ENCODE measurements around the gene CNTNAP5.

CNTNAP5 gene

GRCh38 chr2:124213977-124214587, 189.0 kb downstream of the CNTNAP5 start:
- Mint-ChIP-seq H3K36me3 (no peaks in the 10 kb centered on the region), H3K4me3 (no peak overlapping the region), H3K9me3 (peaks cover 4% of the 10 kb centered on the region), H3K27ac (no peak overlapping the region), H3K4me1 (no peaks in the 10 kb centered on the region), H3K27me3 (no peaks in the 10 kb centered on the region)
- no peak for DNase-seq
- CTCF ChIA-PET = no interaction called here

- Mint-ChIP-seq H3K27me3 (no peaks in the 10 kb centered on the region), H3K36me3 (no peaks in the 10 kb centered on the region), H3K9me3 (no peaks in the 10 kb centered on the region), H3K4me1 (no peaks in the 10 kb centered on the region), H3K4me3 (no peak overlapping the region), H3K27ac (no peak overlapping the region)
- CTCF ChIA-PET = no interaction called here
- DNase-seq = no peak
Observed at GRCh38 chr2:124246170-124246569, 221.1 kb downstream of the CNTNAP5 start.

GRCh38 chr2:124248386-124248785, 223.3 kb downstream of the CNTNAP5 start:
- CTCF ChIA-PET = no interaction called here
- no peaks in the 10 kb centered on the region for H3K27me3 Mint-ChIP-seq
- H3K9me3 Mint-ChIP-seq = no peaks in the 10 kb centered on the region
- no peak overlapping the region for H3K4me3 Mint-ChIP-seq
- H3K27ac Mint-ChIP-seq = no peak overlapping the region
- no peaks in the 10 kb centered on the region for H3K36me3 Mint-ChIP-seq
- no peak for DNase-seq
- no peaks in the 10 kb centered on the region for H3K4me1 Mint-ChIP-seq

- Mint-ChIP-seq H3K27me3 (no peaks in the 10 kb centered on the region), H3K4me1 (no peaks in the 10 kb centered on the region), H3K36me3 (no peaks in the 10 kb centered on the region), H3K9me3 (no peaks in the 10 kb centered on the region), H3K27ac (no peak overlapping the region), H3K4me3 (no peak overlapping the region)
- CTCF ChIA-PET = no interaction called here
- DNase-seq = no peak
Observed at GRCh38 chr2:124250433-124250832, 225.3 kb downstream of the CNTNAP5 start.

- H3K27me3 Mint-ChIP-seq = no peaks in the 10 kb centered on the region
- CTCF ChIA-PET = no interaction called here
- H3K27ac Mint-ChIP-seq = no peak overlapping the region
- no peaks in the 10 kb centered on the region for H3K4me1 Mint-ChIP-seq
- H3K4me3 Mint-ChIP-seq = no peak overlapping the region
- DNase-seq = no peak
- peaks cover 6% of the 10 kb centered on the region for H3K9me3 Mint-ChIP-seq
- H3K36me3 Mint-ChIP-seq = no peaks in the 10 kb centered on the region
Observed at GRCh38 chr2:124254621-124255020, 229.5 kb downstream of the CNTNAP5 start.

GRCh38 chr2:124257120-124257519, 232.0 kb downstream of the CNTNAP5 start:
- Mint-ChIP-seq H3K9me3 (peaks cover 8% of the 10 kb centered on the region), H3K36me3 (no peaks in the 10 kb centered on the region), H3K27ac (no peak overlapping the region), H3K4me3 (no peak overlapping the region), H3K4me1 (no peaks in the 10 kb centered on the region), H3K27me3 (no peaks in the 10 kb centered on the region)
- CTCF ChIA-PET = no interaction called here
- DNase-seq = no peak

GRCh38 chr2:124258140-124258880, 233.2 kb downstream of the CNTNAP5 start:
- peaks cover 8% of the 10 kb centered on the region for H3K9me3 Mint-ChIP-seq
- no peak overlapping the region for H3K4me3 Mint-ChIP-seq
- no peaks in the 10 kb centered on the region for H3K4me1 Mint-ChIP-seq
- H3K27ac Mint-ChIP-seq = no peak overlapping the region
- DNase-seq = no peak
- no peaks in the 10 kb centered on the region for H3K27me3 Mint-ChIP-seq
- H3K36me3 Mint-ChIP-seq = no peaks in the 10 kb centered on the region
- CTCF ChIA-PET = interaction anchor here (0.6 kb wide), 1 partner anchor 1463 kb away, joined by 3 read pairs; no protein-coding TSS in a partner anchor

- no peaks in the 10 kb centered on the region for H3K27me3 Mint-ChIP-seq
Observed at GRCh38 chr2:124261456-124261855, 236.4 kb downstream of the CNTNAP5 start.

GRCh38 chr2:124264551-124265091, 239.5 kb downstream of the CNTNAP5 start:
- no peak overlapping the region for H3K27ac Mint-ChIP-seq
- no peak overlapping the region for H3K4me3 Mint-ChIP-seq
- H3K4me1 Mint-ChIP-seq = no peaks in the 10 kb centered on the region
- CTCF ChIA-PET = no interaction called here
- H3K36me3 Mint-ChIP-seq = no peaks in the 10 kb centered on the region
- H3K9me3 Mint-ChIP-seq = peaks cover 21% of the 10 kb centered on the region
- H3K27me3 Mint-ChIP-seq = no peaks in the 10 kb centered on the region
- DNase-seq = no peak

More at GRCh38 chr2:124261456-124261855, 236.4 kb downstream of the CNTNAP5 start:
- Mint-ChIP-seq H3K27ac (no peak overlapping the region), H3K36me3 (no peaks in the 10 kb centered on the region), H3K4me3 (no peak overlapping the region), H3K9me3 (peaks cover 17% of the 10 kb centered on the region), H3K4me1 (no peaks in the 10 kb centered on the region)
- no peak for DNase-seq
- CTCF ChIA-PET = no interaction called here

- DNase-seq = no peak
- CTCF ChIA-PET = no interaction called here
- H3K9me3 Mint-ChIP-seq = peaks cover 24% of the 10 kb centered on the region
Observed at GRCh38 chr2:124267794-124268193, 242.7 kb downstream of the CNTNAP5 start.

GRCh38 chr2:124269348-124269747, 244.3 kb downstream of the CNTNAP5 start:
- Mint-ChIP-seq H3K27me3 (no peaks in the 10 kb centered on the region), H3K9me3 (peaks cover 22% of the 10 kb centered on the region), H3K4me3 (no peak overlapping the region), H3K36me3 (no peaks in the 10 kb centered on the region), H3K27ac (no peak overlapping the region), H3K4me1 (no peaks in the 10 kb centered on the region)
- DNase-seq = no peak
- CTCF ChIA-PET = no interaction called here

More at GRCh38 chr2:124267794-124268193, 242.7 kb downstream of the CNTNAP5 start:
- H3K4me1 Mint-ChIP-seq = no peaks in the 10 kb centered on the region
- H3K4me3 Mint-ChIP-seq = no peak overlapping the region
- H3K27me3 Mint-ChIP-seq = no peaks in the 10 kb centered on the region
- no peak overlapping the region for H3K27ac Mint-ChIP-seq
- H3K36me3 Mint-ChIP-seq = no peaks in the 10 kb centered on the region

- CTCF ChIA-PET = no interaction called here
- H3K27ac Mint-ChIP-seq = no peak overlapping the region
- no peak for DNase-seq
- no peaks in the 10 kb centered on the region for H3K27me3 Mint-ChIP-seq
- H3K9me3 Mint-ChIP-seq = peaks cover 12% of the 10 kb centered on the region
- no peak overlapping the region for H3K4me3 Mint-ChIP-seq
- H3K36me3 Mint-ChIP-seq = no peaks in the 10 kb centered on the region
- H3K4me1 Mint-ChIP-seq = no peaks in the 10 kb centered on the region
Observed at GRCh38 chr2:124272261-124272841, 247.3 kb downstream of the CNTNAP5 start.

GRCh38 chr2:124281541-124281940, 256.5 kb downstream of the CNTNAP5 start:
- Mint-ChIP-seq H3K27ac (no peak overlapping the region), H3K4me3 (no peak overlapping the region), H3K4me1 (no peaks in the 10 kb centered on the region), H3K9me3 (no peaks in the 10 kb centered on the region), H3K36me3 (no peaks in the 10 kb centered on the region), H3K27me3 (no peaks in the 10 kb centered on the region)
- CTCF ChIA-PET = no interaction called here
- DNase-seq = no peak

GRCh38 chr2:124283096-124283495, 258.0 kb downstream of the CNTNAP5 start:
- Mint-ChIP-seq H3K27me3 (no peaks in the 10 kb centered on the region), H3K4me1 (no peaks in the 10 kb centered on the region), H3K4me3 (no peak overlapping the region), H3K36me3 (no peaks in the 10 kb centered on the region), H3K27ac (no peak overlapping the region), H3K9me3 (no peaks in the 10 kb centered on the region)
- CTCF ChIA-PET = no interaction called here
- no peak for DNase-seq

Data from activated naive CD4-positive, alpha-beta T cell treated with anti-CD3 and anti-CD28 coated beads, Interleukin-2, amount 10 ng/mL, durations not matched to agents 7 days and 5 days (primary cell).